ENCODE data around the gene SYT13. TPM values are rescaled to one million over a fixed set of nuclear protein-coding genes. Genes with fewer than 3 reads are reported as not detected.

The SYT13 gene
- total RNA-seq = 219 TPM

GRCh38 chr11:45285930-45286632 is at the start of gene SYT13:
SYT13 (minus strand) TSS chr11:45286341; CDS start chr11:45286207, 134 bp downstream.
- DNase-seq = peak; percentile 30

- DNase-seq = no peak
Observed at GRCh38 chr11:45335434-45335833, 49.3 kb upstream of the SYT13 start.

GRCh38 chr11:45334836-45335235 is 48.7 kb upstream of the SYT13 start:
- DNase-seq = no peak

- no peak for DNase-seq
Observed at GRCh38 chr11:45334410-45334809, 48.3 kb upstream of the SYT13 start.

GRCh38 chr11:45333001-45333971 is 47.1 kb upstream of the SYT13 start:
- DNase-seq = no peak

- DNase-seq = no peak
Observed at GRCh38 chr11:45332276-45332934, 46.3 kb upstream of the SYT13 start.

- no peak for DNase-seq
Observed at GRCh38 chr11:45331839-45332238, 45.7 kb upstream of the SYT13 start.

GRCh38 chr11:45328726-45329125 is 42.6 kb upstream of the SYT13 start:
- DNase-seq = no peak

- no peak for DNase-seq
Observed at GRCh38 chr11:45324459-45324858, 38.3 kb upstream of the SYT13 start.

GRCh38 chr11:45323601-45324249 is 37.6 kb upstream of the SYT13 start:
- DNase-seq = no peak

GRCh38 chr11:45322891-45323600 is 36.9 kb upstream of the SYT13 start:
- no peak for DNase-seq

- DNase-seq = no peak
Observed at GRCh38 chr11:45322111-45322705, 36.1 kb upstream of the SYT13 start.

- DNase-seq = no peak
Observed at GRCh38 chr11:45321669-45322068, 35.5 kb upstream of the SYT13 start.

- no peak for DNase-seq
Observed at GRCh38 chr11:45321031-45321595, 35.0 kb upstream of the SYT13 start.

GRCh38 chr11:45320371-45320770 is 34.2 kb upstream of the SYT13 start:
- no peak for DNase-seq

- DNase-seq = no peak
Observed at GRCh38 chr11:45319077-45319476, 32.9 kb upstream of the SYT13 start.

- DNase-seq = no peak
Observed at GRCh38 chr11:45318516-45318915, 32.4 kb upstream of the SYT13 start.

- DNase-seq = no peak
Observed at GRCh38 chr11:45316258-45316657, 30.1 kb upstream of the SYT13 start.

GRCh38 chr11:45314900-45315299 is 28.8 kb upstream of the SYT13 start:
- no peak for DNase-seq

- DNase-seq = no peak
Observed at GRCh38 chr11:45313171-45313865, 27.2 kb upstream of the SYT13 start.

All from occipital lobe (tissue), 2 donors.